SU-DHL-6 (cell line): ENCODE results near the gene DUSP14.

Source experiments
- EZH2phosphoT487 ChIP-seq: fragments of 200-600 bp; sonication (generic), shearing (Covaris generic); conservative IDR thresholded peaks from 2 replicates; pipeline ENCODE4 v1.6.1; 2018; ENCODE audit warnings: mild to moderate bottlenecking, antibody characterized with exemption, low read length, moderate library complexity, mixed read lengths
- TF ChIP-seq, protein P1 (sequence below): fragments of 200-600 bp; sonication (generic); IDR thresholded peaks from one replicate; pipeline ENCODE4 v1.5.1; 2017; ENCODE audit warnings: antibody characterized with exemption, mild to moderate bottlenecking, low read length, moderate library complexity; ENCODE audit not compliant: insufficient read depth, poor library complexity, severe bottlenecking

DNA sequence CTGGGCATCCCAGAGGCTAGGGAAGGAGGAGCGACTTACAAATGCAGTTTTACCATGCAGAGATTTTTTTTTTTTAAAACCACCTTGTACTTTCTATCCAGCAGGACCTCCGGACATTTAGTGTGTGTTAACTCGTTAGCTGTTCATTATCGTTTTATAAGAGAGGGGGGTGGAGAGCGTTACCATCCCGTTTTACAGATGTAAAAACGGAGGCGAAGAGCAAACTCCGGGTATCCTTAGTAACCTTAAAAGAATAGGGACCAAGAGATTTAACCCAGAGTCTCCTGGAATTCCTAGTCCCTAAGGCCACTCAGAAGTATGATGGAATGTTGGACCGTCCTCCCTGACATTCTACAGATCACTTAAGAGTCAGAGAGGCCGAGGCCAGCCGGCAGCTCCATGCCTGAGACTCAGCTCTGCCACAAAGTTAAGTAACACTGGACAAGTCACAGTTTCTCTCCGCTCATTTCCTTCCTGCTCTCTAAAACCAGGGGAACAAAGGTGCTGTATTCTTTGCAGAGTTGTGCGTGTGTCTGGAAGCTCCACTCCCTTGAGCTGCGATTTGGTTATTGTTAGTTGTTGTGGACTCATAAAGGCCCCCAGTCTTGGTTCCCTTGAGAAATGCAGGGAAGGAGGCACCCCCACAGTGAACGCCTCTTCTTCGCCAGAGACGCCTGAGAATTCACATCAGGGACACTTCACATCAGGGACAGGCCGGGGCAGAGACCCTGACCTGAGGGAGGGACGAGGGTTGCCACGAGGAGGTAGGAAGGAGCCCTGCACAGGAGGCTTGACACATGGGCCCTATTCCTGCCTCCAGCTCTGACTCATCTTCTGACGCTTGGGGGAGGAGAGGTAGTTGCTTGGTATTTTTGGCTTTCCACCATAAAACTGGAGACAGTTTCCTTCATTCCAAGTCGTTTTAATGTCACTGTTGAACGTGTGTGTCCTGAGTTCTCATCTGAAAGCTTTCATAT, 1.2 kb downstream of the DUSP14 start:
- TF ChIP-seq, protein P1, sequence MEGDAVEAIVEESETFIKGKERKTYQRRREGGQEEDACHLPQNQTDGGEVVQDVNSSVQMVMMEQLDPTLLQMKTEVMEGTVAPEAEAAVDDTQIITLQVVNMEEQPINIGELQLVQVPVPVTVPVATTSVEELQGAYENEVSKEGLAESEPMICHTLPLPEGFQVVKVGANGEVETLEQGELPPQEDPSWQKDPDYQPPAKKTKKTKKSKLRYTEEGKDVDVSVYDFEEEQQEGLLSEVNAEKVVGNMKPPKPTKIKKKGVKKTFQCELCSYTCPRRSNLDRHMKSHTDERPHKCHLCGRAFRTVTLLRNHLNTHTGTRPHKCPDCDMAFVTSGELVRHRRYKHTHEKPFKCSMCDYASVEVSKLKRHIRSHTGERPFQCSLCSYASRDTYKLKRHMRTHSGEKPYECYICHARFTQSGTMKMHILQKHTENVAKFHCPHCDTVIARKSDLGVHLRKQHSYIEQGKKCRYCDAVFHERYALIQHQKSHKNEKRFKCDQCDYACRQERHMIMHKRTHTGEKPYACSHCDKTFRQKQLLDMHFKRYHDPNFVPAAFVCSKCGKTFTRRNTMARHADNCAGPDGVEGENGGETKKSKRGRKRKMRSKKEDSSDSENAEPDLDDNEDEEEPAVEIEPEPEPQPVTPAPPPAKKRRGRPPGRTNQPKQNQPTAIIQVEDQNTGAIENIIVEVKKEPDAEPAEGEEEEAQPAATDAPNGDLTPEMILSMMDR = no peak
- TF ChIP-seq EZH2phosphoT487 = no peak
